Measurements from ENCODE around the gene FBXO45. TPM values are rescaled to one million over a fixed set of nuclear protein-coding genes. Genes with fewer than 3 reads are reported as not detected.

FBXO45 gene, protein sequence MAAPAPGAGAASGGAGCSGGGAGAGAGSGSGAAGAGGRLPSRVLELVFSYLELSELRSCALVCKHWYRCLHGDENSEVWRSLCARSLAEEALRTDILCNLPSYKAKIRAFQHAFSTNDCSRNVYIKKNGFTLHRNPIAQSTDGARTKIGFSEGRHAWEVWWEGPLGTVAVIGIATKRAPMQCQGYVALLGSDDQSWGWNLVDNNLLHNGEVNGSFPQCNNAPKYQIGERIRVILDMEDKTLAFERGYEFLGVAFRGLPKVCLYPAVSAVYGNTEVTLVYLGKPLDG
- 4.7 and 5.2 TPM in 2 replicates for total RNA-seq
- total RNA-seq (2013), result 7.1 TPM
- 0.98 and 1.4 TPM in 2 replicates for polyA plus RNA-seq
- 3.1 and 3.3 TPM in 2 replicates for polyA minus RNA-seq

DNA sequence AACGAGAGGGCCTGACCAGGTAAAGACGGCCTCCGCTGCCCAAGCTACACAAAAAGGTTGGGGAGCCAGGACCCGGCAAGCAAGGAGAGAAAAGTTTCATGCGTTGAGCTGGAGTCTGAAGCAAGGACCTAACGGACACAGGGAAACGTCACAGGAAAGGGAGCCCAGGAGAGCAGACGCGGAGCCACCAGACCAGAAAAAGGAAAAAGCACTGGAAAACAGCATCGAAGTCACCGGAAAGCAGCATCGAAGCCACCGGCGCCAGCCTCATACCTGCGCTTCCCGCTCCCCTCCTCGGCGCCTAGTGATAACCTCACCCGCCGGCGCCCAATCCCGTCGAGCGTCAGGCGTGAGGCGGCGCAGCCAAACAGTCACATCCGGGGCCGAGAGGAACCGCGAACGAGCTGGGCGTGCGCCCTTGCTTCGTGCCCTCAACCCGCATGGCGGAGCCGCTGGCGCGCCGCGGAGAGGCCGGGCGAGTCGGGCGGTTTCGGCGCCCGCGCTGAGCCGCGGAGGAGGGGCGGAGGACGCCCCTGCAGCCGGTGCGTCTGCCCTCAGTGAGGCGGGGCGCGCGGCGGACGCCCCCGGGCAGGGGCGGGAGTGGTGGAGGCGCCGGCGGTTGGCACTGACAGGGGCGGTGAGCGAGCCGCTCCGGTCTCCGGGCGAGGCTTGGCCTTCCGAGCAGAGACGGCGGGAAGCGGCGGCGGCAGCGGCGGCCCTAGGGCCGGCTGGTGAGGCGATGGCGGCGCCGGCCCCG, at the start of gene FBXO45, which contains the start of gene WDR53:
FBXO45 (plus strand) TSS at position 415 of the 757 bp plus-strand sequence; CDS start at position 740, 325 bp downstream.
WDR53 (minus strand) TSS at position 309 of the 757 bp plus-strand sequence. CDS start 7,079 bp downstream, outside the sequence.
- Histone ChIP-seq H3K4me3 (ENCODE audit: control extremely low read depth in 1 of 5, extremely low read depth in 1 of 5, insufficient read depth in 1 of 5, low read depth in 2 of 5, low read length in 4 of 5) (peak within 1 kb of the TSS; percentile 89 to 99 (median 97)), H3K79me2 (ENCODE audit: control insufficient read depth, insufficient read depth, low read length) (peaks cover 60% of the 10 kb centered on the region), H3K36me3 (replicated peaks in 1 of 2; ENCODE audit: control extremely low read depth in 1 of 2, control insufficient read depth in 1 of 2, extremely low read depth in 1 of 2, insufficient read depth in 2 of 2, low read length in 1 of 2) (peaks cover 0 to 7% of the 10 kb centered on the region in 2 experiments), H3K4me1 (ENCODE audit: control insufficient read depth in 2 of 2, insufficient read depth in 2 of 2, low read length in 2 of 2) (peaks cover 17 to 21% of the 10 kb centered on the region in 2 donors), H4K20me1 (ENCODE audit: control insufficient read depth, insufficient read depth, low read length, poor library complexity, severe bottlenecking) (peaks cover 3% of the 10 kb centered on the region), H3K27ac (ENCODE audit: low read length in 2 of 2) (peak within 1 kb of the TSS; percentile 74 to 94), H3K27me3 (replicated peaks in 1 of 4; ENCODE audit: control extremely low read depth in 1 of 4, control insufficient read depth in 3 of 4, insufficient read depth in 4 of 4, low read length in 3 of 4) (no peaks in the 10 kb centered on the region), H3K9ac (ENCODE audit: low read length) (peak within 1 kb of the TSS; percentile 91), H3K9me3 (ENCODE audit: control extremely low read depth in 1 of 3, control insufficient read depth in 2 of 3, insufficient read depth in 1 of 3, low read length in 2 of 3) (no peaks in the 10 kb centered on the region), H3K4me2 (replicated peaks; ENCODE audit: low read depth, low read length, poor library complexity, severe bottlenecking) (peak within 1 kb of the TSS; percentile 99), H2AFZ (ENCODE audit: insufficient read depth, low read depth, low read length, poor library complexity, severe bottlenecking) (peak within 1 kb of the TSS; percentile 94)
- TF ChIP-seq EZH2 (IDR thresholded peaks at IDR 0.05; ENCODE audit: borderline replicate concordance, insufficient read depth, low read depth, low read length, poor library complexity, severe bottlenecking), result no peak
- TF ChIP-seq, protein P1, sequence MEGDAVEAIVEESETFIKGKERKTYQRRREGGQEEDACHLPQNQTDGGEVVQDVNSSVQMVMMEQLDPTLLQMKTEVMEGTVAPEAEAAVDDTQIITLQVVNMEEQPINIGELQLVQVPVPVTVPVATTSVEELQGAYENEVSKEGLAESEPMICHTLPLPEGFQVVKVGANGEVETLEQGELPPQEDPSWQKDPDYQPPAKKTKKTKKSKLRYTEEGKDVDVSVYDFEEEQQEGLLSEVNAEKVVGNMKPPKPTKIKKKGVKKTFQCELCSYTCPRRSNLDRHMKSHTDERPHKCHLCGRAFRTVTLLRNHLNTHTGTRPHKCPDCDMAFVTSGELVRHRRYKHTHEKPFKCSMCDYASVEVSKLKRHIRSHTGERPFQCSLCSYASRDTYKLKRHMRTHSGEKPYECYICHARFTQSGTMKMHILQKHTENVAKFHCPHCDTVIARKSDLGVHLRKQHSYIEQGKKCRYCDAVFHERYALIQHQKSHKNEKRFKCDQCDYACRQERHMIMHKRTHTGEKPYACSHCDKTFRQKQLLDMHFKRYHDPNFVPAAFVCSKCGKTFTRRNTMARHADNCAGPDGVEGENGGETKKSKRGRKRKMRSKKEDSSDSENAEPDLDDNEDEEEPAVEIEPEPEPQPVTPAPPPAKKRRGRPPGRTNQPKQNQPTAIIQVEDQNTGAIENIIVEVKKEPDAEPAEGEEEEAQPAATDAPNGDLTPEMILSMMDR (IDR thresholded peaks at IDR 0.05), result no peak
- H3K27me3 Mint-ChIP-seq, result no peaks in the 10 kb centered on the region
- H3K9me3 Mint-ChIP-seq (ENCODE audit: insufficient read depth), result no peaks in the 10 kb centered on the region
- ATAC-seq (ENCODE audit: low read depth), result peak; percentile 90
- H3K4me1 Mint-ChIP-seq, result peaks cover 28% of the 10 kb centered on the region
- ChIA-PET CTCF (interaction anchor here (1.3 to 1.7 kb wide), 3 partner anchors 40 to 315 kb away, joined by 4 to 6 read pairs (median 6); partner anchors contain the start of gene PAK2), POLR2A (interaction anchor here (0.5 to 1.4 kb wide), 5 partner anchors 12 to 665 kb away, joined by 3 to 6 read pairs (median 5); partner anchors contain the start of genes NCBP2 and PAK2)
- peak within 1 kb of the TSS; percentile 95 for H3K27ac Mint-ChIP-seq
- H3K4me3 Mint-ChIP-seq, result peak within 1 kb of the TSS; percentile 98
- under 1% methylated on average over 87 of the region's 87 CpGs for WGBS (ENCODE audit: insufficient coverage)
- peak; percentile 97 for DNase-seq
- intact Hi-C loops (cut with micrococcal nuclease), result loop anchor here (1.0 to 2.0 kb wide), 13 partner anchors 31 to 402 kb away; partner anchors contain the start of genes CEP19, DYNLT2B, NCBP2 and PAK2
